ENCODE results near the gene BFSP1.

DNA sequence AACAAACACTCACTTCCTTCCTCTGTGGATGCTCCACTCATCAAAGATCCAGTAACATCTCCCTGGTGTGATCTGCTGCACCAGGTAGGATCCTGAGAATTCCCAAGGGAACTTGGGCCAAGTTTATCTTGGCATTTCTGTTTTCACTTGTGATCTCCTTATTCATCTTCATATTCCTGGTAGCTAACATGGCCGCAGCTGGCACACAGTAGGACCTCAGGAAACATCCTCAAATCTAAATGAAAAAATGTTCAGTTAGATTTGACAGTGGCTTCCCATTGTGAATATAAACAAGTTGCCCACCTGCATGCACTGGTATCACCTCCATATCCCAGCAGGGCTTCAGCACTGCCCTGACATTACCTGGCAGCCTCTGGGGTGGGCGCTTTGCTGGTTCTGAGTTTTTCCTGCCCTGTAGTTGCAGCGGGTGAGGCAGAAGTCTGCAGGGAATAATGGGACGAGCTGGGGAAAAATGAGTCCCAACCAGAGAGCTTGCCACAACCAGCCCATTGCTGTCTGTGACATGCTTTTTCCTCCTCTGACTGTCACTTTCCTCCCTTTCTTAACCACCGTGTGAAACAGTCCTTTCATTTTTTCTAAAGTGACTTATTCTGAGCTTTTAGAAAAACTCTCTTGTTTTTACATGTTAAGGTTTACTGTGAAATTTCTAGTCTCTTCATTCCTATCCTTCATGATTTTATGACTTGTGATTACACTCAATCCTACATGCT is 29.3 kb upstream of the BFSP1 start:
- TF ChIP-seq POLR2AphosphoS5 (IDR thresholded peaks at IDR 0.05), result no peak
- no peak for TF ChIP-seq POLR2A (IDR thresholded peaks at IDR 0.05)
- TF ChIP-seq, protein P1, sequence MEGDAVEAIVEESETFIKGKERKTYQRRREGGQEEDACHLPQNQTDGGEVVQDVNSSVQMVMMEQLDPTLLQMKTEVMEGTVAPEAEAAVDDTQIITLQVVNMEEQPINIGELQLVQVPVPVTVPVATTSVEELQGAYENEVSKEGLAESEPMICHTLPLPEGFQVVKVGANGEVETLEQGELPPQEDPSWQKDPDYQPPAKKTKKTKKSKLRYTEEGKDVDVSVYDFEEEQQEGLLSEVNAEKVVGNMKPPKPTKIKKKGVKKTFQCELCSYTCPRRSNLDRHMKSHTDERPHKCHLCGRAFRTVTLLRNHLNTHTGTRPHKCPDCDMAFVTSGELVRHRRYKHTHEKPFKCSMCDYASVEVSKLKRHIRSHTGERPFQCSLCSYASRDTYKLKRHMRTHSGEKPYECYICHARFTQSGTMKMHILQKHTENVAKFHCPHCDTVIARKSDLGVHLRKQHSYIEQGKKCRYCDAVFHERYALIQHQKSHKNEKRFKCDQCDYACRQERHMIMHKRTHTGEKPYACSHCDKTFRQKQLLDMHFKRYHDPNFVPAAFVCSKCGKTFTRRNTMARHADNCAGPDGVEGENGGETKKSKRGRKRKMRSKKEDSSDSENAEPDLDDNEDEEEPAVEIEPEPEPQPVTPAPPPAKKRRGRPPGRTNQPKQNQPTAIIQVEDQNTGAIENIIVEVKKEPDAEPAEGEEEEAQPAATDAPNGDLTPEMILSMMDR (IDR thresholded peaks at IDR 0.05), result no peak
- no peak for TF ChIP-seq EP300 (IDR thresholded peaks at IDR 0.05)

Measured in sigmoid colon (tissue), 4 donors.